ENCODE measurements around the gene SFSWAP. TPM values are rescaled to one million over a fixed set of nuclear protein-coding genes. Genes with fewer than 3 reads are reported as not detected.
"Not testable (repeated sequence)": the region's sequence is repeated elsewhere in the genome, so short reads cannot be mapped to it uniquely, and the experiment has no call there.

SFSWAP gene
- total RNA-seq, 2 donors from 2014 or later, result 58.5 to 61.5 TPM

- no peak overlapping the region for H3K27ac Mint-ChIP-seq
- H3K4me1 Mint-ChIP-seq (ENCODE audit: low read depth), result no peaks in the 10 kb centered on the region
- ATAC-seq (replicated peaks in 1 of 2), result no peak
- no peaks in the 10 kb centered on the region for H3K36me3 Mint-ChIP-seq (ENCODE audit: insufficient read depth in 2 of 2)
- no peak for DNase-seq
- H3K27me3 Mint-ChIP-seq (ENCODE audit: low read depth), result no peaks in the 10 kb centered on the region
- peaks cover 0 to 3% of the 10 kb centered on the region in 2 donors for H3K9me3 Mint-ChIP-seq
- H3K4me3 Mint-ChIP-seq, result no peak overlapping the region
Observed at GRCh38 chr12:131674373-131674772, 36.5 kb upstream of the SFSWAP start.

- no peak overlapping the region for H3K4me3 Mint-ChIP-seq
- ATAC-seq (replicated peaks in 1 of 2) (no peak), DNase-seq (no peak)
- H3K9me3 Mint-ChIP-seq, result peaks cover 0 to 3% of the 10 kb centered on the region in 2 donors
- no peak overlapping the region for H3K27ac Mint-ChIP-seq
- no peaks in the 10 kb centered on the region for H3K27me3 Mint-ChIP-seq (ENCODE audit: low read depth)
- H3K4me1 Mint-ChIP-seq (ENCODE audit: low read depth), result no peaks in the 10 kb centered on the region
- H3K36me3 Mint-ChIP-seq (ENCODE audit: insufficient read depth in 2 of 2), result no peaks in the 10 kb centered on the region
Observed at GRCh38 chr12:131675126-131676080, 35.5 kb upstream of the SFSWAP start.

GRCh38 chr12:131676544-131676943, 34.3 kb upstream of the SFSWAP start:
- Mint-ChIP-seq H3K27me3 (ENCODE audit: low read depth) (peaks cover 9% of the 10 kb centered on the region), H3K9me3 (peaks cover 0 to 3% of the 10 kb centered on the region in 2 donors), H3K4me1 (ENCODE audit: low read depth) (peaks cover 5% of the 10 kb centered on the region), H3K4me3 (no peak overlapping the region), H3K36me3 (ENCODE audit: insufficient read depth in 2 of 2) (no peaks in the 10 kb centered on the region), H3K27ac (no peak overlapping the region)
- no peak for ATAC-seq (replicated peaks in 1 of 2)
- DNase-seq, result no peak

GRCh38 chr12:131677067-131677466, 33.8 kb upstream of the SFSWAP start:
- H3K9me3 Mint-ChIP-seq; H3K36me3 Mint-ChIP-seq (ENCODE audit: insufficient read depth in 2 of 2); H3K4me3 Mint-ChIP-seq; H3K27ac Mint-ChIP-seq; ATAC-seq (replicated peaks in 1 of 2); DNase-seq: not testable (repeated sequence)
- Mint-ChIP-seq H3K4me1 (ENCODE audit: low read depth) (peaks cover 10% of the 10 kb centered on the region), H3K27me3 (ENCODE audit: low read depth) (peaks cover 13% of the 10 kb centered on the region)

GRCh38 chr12:131677699-131678098, 33.2 kb upstream of the SFSWAP start:
- ATAC-seq (replicated peaks in 1 of 2) (no peak), DNase-seq (no peak)
- Mint-ChIP-seq H3K4me3 (no peak overlapping the region), H3K27me3 (ENCODE audit: low read depth) (peaks cover 13% of the 10 kb centered on the region), H3K9me3 (peaks cover 2 to 5% of the 10 kb centered on the region in 2 donors), H3K4me1 (ENCODE audit: low read depth) (peaks cover 15% of the 10 kb centered on the region), H3K36me3 (ENCODE audit: insufficient read depth in 2 of 2) (peaks cover 0 to 1% of the 10 kb centered on the region in 2 donors), H3K27ac (no peak overlapping the region)

DNA sequence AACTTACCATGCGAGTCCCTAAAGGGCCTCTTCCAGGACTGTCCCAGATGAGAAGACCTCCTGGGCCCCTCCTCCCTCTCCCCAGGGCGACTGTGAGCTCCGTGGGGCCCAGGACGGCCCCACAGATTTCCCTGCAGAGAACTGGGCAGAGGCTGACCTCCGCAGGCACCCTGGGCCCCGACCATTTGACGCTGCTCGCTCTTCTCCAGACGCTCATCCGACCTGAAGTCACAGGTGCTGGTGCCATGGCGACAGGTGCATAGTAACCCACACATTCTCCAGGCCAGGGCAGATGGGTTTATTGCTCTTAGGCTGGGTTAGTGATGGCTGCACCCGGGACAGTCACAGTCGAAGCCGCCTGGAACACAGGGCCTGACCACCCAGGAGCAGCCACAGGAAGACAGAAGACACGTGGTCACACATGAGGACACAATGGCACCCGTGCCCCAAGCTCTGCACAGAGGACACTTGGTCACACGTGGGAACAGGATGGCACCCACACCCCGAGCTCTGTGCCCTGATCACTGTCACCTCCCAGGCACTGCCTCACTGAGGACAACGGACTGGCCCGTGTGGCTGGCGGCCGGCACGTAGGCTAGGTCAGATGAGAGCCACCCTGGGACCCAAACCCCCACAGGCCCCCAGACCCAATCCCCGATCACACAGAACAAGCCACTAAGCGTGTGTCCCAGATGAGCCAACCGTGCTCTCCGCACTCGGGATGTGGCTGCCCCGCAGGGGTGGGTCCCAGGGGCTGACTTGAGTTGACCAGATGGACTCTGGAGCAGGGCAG, 32.3 kb upstream of the SFSWAP start:
- not testable (repeated sequence) for DNase-seq; ATAC-seq (replicated peaks in 1 of 2); H3K27ac Mint-ChIP-seq; H3K36me3 Mint-ChIP-seq (ENCODE audit: insufficient read depth in 2 of 2); H3K4me3 Mint-ChIP-seq; H3K9me3 Mint-ChIP-seq
- H3K27me3 Mint-ChIP-seq (ENCODE audit: low read depth), result peaks cover 19% of the 10 kb centered on the region
- peaks cover 21% of the 10 kb centered on the region for H3K4me1 Mint-ChIP-seq (ENCODE audit: low read depth)

DNA sequence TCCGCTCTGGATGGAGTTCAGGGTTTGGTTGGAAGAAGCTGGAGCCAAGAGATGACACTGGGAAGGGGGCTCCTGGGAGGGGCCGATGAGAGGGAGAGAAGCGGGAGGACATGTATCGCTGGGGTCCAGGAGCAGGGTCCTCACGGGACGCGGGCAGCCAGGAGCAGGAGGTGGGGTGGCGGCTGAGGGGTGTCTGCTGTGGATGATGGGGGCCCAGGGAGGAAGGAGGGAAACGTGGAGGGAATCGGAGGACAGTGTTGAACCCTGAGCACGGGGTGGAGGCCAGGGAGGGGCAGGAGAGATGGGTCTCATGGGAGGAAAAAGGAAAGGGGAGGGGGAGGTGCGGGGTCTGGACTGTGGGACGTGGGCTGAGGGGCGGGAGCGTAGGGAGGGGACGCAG, 31.7 kb upstream of the SFSWAP start:
- H3K36me3 Mint-ChIP-seq (ENCODE audit: insufficient read depth in 2 of 2); H3K4me3 Mint-ChIP-seq; DNase-seq; ATAC-seq (replicated peaks in 1 of 2); H3K27ac Mint-ChIP-seq; H3K9me3 Mint-ChIP-seq: not testable (repeated sequence)
- H3K27me3 Mint-ChIP-seq (ENCODE audit: low read depth), result peaks cover 19% of the 10 kb centered on the region
- H3K4me1 Mint-ChIP-seq (ENCODE audit: low read depth), result peaks cover 21% of the 10 kb centered on the region

- ATAC-seq (replicated peaks in 1 of 2); H3K9me3 Mint-ChIP-seq; H3K4me3 Mint-ChIP-seq; DNase-seq; H3K27ac Mint-ChIP-seq; H3K36me3 Mint-ChIP-seq (ENCODE audit: insufficient read depth in 2 of 2): not testable (repeated sequence)
- Mint-ChIP-seq H3K4me1 (ENCODE audit: low read depth) (peaks cover 21% of the 10 kb centered on the region), H3K27me3 (ENCODE audit: low read depth) (peaks cover 19% of the 10 kb centered on the region)
Observed at GRCh38 chr12:131679816-131680215, 31.1 kb upstream of the SFSWAP start.

DNA sequence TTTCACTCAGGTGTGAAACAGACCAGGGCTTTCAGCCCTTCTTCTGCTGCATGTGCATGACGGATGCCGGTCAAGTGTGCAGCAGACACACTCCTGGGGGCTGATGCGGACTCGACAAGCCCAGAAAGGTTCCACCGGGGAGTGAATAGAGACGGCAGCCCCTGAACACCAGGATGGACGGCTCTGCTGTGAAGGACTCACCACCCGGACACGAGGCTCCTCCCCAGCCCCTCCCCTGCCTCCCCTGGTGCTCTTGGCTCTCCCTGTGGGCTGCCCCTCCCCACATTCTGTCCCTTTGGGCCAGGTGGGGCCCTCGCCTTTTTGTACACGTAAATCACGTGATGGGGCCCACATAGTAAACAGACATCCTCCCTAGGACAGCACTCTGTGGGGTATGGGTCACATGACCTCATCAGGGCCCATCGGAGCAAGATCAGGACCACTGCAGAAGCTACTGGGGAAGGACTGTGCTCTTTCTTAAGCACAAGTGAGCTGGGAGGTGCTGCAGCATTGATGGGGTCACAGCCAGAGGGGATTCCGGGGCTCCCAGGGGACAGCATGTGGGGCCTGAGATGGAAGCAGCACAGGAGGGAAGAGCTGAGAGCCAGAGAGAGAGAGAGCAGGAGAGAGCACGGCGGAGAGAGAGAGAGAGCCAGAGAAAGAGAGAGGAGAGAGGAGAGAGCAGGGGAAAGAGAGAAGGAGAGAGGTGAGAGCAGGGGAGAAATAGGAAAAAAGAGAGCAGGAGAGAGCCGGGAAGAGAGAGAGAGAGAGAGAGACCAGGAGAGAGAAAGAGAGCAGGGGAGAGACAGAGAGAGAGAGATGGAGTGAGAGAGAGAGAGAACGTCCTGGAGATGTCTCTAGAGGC, 30.3 kb upstream of the SFSWAP start:
- peak overlapping the region in 1 of 2 donors; percentile 4 for H3K4me3 Mint-ChIP-seq
- ATAC-seq (replicated peaks in 1 of 2); H3K36me3 Mint-ChIP-seq (ENCODE audit: insufficient read depth in 2 of 2): not testable (repeated sequence)

DNA sequence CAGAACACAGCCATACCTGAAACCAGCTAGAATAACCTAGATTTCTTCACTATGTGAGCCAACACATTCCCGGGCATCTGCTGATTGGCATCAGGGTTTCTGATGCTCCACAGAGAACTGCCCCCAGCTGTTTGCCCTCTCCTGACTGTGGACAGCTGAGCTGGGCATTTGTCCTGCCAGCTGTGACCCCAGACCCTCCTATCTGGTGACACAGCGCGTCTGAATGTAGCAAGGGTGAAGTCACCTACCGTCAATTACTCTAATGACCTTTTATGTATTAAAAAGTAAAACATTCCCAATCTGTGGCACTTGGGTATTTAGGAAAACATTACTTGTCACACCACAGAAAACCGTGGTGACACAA, 29.7 kb upstream of the SFSWAP start:
- Mint-ChIP-seq H3K4me3 (no peak overlapping the region), H3K27me3 (ENCODE audit: low read depth) (peaks cover 19% of the 10 kb centered on the region), H3K36me3 (ENCODE audit: insufficient read depth in 2 of 2) (peaks cover 4 to 6% of the 10 kb centered on the region in 2 donors), H3K27ac (no peak overlapping the region), H3K4me1 (ENCODE audit: low read depth) (peaks cover 21% of the 10 kb centered on the region), H3K9me3 (peaks cover 6 to 7% of the 10 kb centered on the region in 2 donors)
- DNase-seq, result no peak
- no peak for ATAC-seq (replicated peaks in 1 of 2)

More for the DNA sequence above, 30.3 kb upstream of the SFSWAP start:
- DNase-seq, H3K9me3 Mint-ChIP-seq, H3K27ac Mint-ChIP-seq: not testable (repeated sequence)
- peaks cover 21% of the 10 kb centered on the region for H3K4me1 Mint-ChIP-seq (ENCODE audit: low read depth)
- H3K27me3 Mint-ChIP-seq (ENCODE audit: low read depth), result peaks cover 19% of the 10 kb centered on the region

DNA sequence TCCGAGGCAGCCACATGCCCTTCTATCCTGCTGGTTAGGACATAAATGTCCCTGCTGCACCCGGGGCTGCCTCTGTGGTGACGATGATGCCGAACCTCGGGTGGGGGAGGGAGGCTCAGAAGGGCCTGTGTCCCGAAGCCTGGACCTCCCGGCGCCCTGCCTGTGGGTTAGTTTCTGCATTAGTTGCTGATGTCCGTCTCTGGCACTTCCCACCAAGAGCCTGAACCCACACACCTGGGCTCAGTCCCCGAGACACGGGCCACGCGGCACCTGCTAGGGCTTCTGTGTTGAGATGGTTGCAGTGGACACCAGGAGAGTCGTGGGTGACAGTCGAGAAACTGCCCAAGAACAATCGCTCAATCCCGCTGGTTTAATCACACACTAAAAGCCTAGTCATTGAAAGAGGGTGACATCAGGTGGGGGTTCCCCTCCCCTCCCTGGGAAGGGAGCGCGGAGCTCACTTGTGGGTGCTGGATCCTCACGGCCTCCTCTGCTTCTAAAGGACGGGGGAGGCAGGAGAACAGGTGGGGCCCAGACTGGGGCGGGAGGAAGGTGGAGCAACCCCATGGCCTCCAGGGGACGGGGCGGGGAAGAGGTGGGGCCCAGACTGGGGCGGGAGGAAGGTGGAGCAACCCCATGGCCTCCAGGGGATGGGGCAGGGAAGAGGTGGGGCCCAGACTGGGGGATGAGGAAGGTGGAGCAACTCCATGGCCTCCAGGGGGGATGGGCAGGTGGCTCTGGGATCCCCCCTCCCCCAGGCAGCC, 29.0 kb upstream of the SFSWAP start:
- H3K36me3 Mint-ChIP-seq (ENCODE audit: insufficient read depth in 2 of 2); H3K9me3 Mint-ChIP-seq; H3K27ac Mint-ChIP-seq: not testable (repeated sequence)
- Mint-ChIP-seq H3K4me3 (peak overlapping the region; percentile 71 to 78), H3K27me3 (ENCODE audit: low read depth) (peaks cover 19% of the 10 kb centered on the region), H3K4me1 (ENCODE audit: low read depth) (peaks cover 21% of the 10 kb centered on the region)
- ATAC-seq (replicated peaks in 1 of 2), result peak; percentile 99 to 100
- peak; percentile 85 for DNase-seq

GRCh38 chr12:131682510-131682895, 28.4 kb upstream of the SFSWAP start:
- peak overlapping the region; percentile 74 for H3K27ac Mint-ChIP-seq
- H3K9me3 Mint-ChIP-seq, result peaks cover 6% of the 10 kb centered on the region in 2 donors
- peak; percentile 51 to 66 for ATAC-seq (replicated peaks in 1 of 2)
- peak overlapping the region; percentile 1 to 2 for H3K4me3 Mint-ChIP-seq
- H3K4me1 Mint-ChIP-seq (ENCODE audit: low read depth), result peaks cover 21% of the 10 kb centered on the region
- H3K36me3 Mint-ChIP-seq (ENCODE audit: insufficient read depth in 2 of 2), result peaks cover 4 to 6% of the 10 kb centered on the region in 2 donors
- DNase-seq, result peak; percentile 52 to 72
- peaks cover 19% of the 10 kb centered on the region for H3K27me3 Mint-ChIP-seq (ENCODE audit: low read depth)

All from activated T-cell treated with anti-CD3 and anti-CD28 coated beads, Interleukin-2, amount 50 U/mL, for 72 hours (primary cell).